Activated CD4-positive, alpha-beta T cell treated with anti-CD3 and anti-CD28 coated beads for 4 hours (primary cell): ENCODE measurements around the gene CCDC88C.
"Not testable (repeated sequence)": the region's sequence is repeated elsewhere in the genome, so short reads cannot be mapped to it uniquely, and the experiment has no call there.

Experiments used
- DNase-seq, 2 donors: peaks; one replicate each; pipeline ENCODE4 v3.0.0-alpha.2; 2020

Gene CCDC88C

DNA sequence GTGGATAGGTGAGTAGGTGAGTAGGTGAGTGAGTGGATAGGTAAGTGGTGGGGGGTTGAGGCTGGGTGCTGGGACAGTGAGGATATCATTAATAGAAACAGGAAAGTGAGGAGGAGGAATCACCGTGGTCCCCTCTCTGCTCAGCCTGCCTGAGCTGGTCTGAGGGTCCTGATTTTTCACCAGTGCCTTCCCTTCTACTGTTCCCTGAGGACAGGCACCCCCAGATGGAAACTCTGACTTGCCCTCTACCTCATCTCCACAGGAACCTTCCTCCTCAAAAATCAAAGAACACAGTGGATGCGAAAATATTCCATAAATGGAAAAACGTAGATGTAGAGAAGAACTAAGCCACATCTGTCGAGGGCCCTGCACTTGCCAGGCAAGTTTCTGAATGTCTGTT lies 175.0 kb downstream of the CCDC88C start:
- DNase-seq, result peak in 1 of 2 donors; percentile 20

DNA sequence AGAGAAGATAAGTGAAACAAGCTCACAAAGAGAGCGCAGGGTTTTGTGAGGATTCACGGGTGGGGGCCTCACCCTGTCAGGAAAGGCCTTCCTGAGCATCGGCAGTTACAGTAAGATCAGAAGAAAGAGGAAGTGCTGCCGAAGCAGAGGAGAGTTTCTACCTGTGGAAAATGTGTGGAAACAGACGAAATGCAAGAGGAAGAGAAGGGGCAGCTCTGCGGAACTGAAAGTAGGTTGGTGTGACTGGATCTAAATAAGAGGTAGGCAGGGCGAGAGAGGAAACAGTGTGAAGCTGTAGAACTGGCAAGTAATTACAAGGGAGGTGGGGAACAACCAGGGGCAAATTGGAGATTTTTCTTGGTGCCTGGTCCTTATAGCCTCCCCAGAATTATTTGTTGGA lies 175.8 kb downstream of the CCDC88C start:
- DNase-seq, result peak in 1 of 2 donors; percentile 58

DNA sequence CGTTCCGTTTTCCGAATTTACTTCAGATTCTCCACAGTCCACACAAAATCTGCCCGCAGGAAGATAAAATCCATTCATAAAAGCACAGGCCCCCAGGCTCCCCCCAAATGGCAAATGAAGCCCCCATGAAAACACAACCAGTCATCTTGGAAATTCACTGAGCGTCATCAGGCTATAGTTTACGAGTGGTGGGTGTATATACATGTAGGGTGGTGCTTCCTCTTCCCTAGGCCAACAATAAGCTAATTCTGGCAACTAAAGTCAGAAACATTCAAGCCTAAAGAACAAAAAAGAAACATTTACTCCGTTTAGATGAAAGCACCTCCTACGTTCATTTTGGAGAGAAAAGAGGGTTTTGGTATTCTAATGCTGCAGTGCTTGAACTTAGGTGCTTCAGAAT lies 179.0 kb downstream of the CCDC88C start:
- DNase-seq, result no peak

DNA sequence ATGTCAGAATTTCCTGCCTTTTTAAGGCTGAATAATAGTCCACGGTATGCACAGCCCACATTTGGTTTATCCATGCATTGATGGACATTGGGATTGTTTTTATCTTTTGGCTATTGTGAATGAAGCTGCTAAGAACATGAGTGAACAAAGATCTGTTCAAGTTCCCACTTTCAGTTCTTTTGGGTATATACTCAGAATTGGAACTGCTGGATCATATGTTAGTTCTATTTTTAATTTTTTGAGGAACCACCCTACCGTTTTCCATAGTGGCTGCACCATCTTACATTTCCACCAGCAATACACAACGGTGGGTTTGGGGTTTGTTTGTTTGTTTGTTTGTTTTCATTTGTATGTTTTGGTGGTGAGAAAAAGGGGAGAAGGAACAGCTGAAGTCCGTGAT lies 179.5 kb downstream of the CCDC88C start:
- no peak for DNase-seq

DNA sequence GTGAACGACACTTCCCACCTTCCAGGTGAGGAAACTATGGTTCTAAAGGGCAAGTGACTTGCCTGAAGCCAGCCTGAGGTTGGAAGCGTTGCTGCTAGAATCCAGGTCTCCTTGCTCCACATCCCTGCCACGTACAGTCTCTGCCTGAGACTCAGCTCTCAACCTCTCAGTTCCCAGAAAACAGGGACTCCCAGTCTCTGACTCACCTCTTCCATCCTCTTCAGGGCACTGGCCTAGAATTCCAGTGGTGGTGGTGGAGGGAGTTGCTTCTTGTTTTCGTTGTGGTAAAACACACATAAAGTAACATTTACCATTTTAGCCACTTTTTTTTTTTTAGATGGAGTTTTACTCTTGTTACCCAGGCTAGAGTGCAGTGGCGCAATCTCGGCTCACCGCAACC lies 180.4 kb downstream of the CCDC88C start:
- DNase-seq, result no peak

DNA sequence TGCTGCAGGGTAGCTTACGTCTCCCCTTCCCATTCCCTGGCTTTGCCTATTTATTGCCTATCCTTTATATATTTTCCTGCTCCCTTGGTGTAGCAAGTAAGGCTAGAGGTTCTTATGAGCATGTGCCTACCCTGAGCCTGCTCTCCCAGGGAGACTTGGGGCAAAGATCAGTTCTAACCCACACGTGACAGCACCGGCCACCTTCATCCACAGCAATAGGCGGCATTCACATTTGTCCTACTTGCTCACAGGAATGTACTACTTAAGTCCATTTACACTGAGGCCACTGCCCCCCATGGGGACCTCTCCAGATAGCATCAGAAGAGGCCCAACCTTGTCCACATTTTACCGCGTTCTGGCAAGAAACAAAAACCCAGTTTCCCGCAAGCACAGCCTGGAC lies 181.8 kb downstream of the CCDC88C start:
- DNase-seq, result no peak

DNA sequence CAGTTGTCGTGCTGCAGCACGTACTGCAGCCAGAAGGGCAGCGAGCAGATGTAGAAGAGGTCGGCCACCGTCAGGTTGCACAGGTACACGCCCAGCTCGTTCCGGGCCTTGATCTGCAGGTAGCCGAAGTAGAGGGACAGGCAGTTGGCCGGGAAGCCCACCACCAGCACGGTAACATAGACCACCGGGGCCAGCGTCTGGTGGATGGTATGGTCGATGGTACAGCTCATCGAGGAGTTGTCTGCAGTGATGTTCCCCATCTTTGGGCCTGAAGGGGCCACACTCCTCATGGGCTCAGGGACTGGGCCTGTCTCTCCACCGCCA lies 182.9 kb downstream of the CCDC88C start:
- DNase-seq, result no peak

DNA sequence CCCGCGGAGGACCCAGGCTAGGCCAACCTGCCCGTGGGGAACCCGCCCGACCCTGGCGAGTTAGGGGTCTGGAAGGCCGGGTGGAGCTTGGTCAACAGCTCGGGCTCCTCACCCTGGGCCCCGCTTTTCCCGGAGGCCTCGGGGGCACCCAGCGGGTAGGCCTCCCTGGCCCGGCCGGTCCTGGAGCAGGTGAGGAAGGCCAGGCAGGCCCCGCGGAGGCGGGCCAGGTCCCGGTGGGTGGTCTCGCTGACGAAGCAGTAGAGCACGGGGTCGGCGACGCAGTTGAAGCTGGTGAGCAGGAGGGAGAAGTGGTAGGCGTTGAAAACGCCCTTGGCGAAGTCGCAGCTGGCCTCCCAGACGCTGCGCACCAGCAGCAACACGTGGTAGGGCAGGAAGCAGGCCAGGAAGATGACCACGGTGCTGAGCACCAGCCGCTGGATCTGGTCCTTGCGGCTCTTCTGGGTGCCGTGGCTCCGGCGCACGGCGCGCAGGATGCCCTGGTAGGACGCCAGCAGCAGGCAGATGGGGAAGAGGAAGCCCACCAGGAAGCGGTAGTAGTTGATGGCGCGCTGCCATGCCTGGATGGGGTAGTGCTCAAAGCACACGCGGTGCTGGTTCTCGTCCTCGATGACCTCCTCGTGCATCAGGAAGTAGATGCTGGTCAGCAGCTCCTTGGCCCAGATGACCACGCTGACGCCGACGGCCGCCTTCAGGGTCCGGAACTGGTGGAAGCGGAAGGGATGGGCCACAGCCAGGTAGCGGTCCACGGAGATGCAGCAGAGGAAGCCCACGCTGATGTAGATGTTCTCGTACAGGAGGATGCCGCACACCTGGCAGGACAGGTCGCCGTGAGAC lies 183.5 kb downstream of the CCDC88C start:
- DNase-seq, result no peak

DNA sequence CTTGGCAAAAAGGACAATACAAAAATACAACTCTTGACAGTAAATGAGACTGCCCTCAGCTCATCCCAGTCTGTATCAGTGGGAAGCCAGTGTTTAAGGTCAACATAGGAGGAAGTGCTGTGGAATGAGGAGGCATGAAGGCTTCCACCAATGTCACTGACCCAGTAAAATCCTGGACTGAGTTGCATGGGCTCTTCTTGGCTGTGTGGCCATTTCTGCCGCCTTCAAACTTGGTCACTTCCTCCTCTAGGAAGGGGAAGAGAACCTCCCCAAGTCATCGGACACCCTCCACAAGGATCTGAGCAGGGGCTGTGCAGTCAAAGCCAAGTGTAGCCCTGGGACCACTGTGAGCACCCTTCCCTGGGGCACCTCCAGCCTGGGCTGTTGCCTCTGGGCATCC lies 185.0 kb downstream of the CCDC88C start:
- DNase-seq, result no peak

DNA sequence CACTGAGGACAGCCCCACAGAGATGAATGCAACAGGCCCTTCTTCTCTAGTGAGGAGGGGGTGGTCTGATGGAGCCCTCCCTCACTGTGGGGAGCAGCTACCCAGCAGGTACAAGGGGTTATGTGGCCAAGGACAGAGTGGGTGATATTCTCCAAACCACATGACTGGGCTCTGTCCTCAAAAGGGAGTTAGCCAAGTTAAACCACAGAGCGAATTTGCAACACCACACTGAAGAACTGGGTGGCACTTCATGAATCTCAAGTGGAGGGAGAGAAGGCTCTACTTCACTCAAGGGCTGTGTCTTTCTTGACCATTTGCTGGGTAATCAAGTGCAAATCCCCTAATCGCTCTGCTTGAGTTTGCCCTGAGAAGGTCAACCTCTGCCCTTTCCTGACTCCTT lies 185.6 kb downstream of the CCDC88C start:
- no peak for DNase-seq

DNA sequence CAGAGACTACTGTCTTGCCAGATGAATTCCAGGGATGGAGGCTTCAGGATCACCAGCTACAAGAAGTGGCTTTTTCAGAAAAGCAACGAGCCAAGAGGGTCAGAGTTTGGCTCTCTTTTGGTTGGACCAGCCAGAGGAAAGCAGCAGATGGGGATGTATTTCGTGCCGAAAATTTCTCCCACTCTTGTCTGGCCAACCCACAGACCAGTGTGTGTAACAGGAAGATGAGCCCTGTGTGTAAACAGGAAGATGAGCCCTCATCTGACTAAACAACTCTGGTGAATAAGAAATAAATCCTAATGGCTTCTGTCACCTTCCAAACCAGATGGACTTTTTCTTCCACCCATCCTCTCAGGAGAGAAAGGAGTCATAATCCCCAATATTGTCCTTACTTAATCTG lies 186.2 kb downstream of the CCDC88C start:
- no peak for DNase-seq

DNA sequence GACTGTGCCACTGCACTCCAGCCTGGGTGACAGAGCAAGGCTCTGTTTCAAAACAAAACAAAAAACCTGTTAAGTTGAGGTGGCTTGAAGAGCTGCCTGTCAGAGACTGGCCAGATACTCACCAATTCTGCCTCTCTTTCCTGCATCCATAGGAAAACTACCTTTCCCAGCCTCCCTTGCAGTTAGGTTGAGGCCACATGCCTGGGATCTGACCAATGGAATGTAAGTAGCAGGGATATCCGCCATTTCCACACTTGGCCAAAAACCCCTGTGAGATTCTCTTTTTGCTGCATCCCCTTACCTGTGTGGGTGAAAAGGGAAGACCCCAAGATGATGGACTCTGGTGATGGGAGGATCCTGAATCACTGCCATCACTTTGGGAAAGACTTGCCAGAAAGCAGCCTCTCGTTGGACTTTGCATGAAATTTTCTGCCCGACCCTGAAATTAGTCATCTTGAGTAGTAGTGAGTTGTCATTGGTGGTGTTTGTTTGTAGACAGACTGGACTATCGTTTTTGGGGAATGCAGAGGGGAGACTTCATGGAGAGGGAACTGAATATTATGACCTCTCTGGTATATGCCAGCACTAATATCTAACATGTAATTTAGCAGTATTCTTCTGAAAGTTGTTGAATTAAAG lies 187.1 kb downstream of the CCDC88C start:
- no peak for DNase-seq

DNA sequence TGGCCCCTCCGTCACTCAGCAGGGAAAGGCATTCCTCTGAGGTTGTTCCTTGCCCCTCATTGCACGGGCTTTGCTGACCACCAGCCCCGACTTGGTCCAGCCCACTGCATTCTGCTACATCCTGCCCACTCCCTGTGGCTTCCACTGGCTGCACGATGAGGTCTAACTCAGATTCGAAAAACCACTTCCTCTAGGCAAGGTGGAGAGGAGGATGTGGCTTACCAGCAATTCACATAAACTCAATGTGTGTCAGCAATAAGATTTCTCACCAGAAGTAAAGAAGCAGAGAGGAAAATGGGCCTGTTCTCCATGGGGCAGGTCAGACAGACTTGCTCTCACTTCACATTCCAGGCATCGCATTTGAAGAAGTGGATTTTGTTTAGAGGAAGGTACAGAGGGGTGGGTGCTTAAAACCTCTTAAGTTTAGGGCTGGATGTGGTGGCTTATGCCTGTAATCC lies 187.8 kb downstream of the CCDC88C start:
- DNase-seq, result peak; percentile 59 to 60

DNA sequence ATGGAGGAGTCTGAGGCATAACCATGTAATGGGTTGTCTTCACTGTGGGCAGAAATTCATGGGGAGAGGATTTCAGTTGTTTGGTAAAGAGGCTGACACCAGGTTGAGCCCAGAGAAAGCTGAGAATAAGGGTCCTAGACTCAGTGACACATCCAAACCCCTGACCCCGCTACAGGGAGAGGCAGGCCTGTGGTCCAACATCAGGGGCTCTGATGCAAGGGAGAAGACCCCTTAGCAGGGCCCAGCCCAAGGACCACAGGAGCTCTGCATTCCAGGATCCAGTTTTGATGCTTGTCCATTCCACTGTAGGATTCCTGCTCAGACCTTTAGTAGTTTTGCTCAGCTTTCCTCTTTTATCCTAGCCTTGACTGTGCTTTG lies 188.6 kb downstream of the CCDC88C start:
- DNase-seq, result no peak

DNA sequence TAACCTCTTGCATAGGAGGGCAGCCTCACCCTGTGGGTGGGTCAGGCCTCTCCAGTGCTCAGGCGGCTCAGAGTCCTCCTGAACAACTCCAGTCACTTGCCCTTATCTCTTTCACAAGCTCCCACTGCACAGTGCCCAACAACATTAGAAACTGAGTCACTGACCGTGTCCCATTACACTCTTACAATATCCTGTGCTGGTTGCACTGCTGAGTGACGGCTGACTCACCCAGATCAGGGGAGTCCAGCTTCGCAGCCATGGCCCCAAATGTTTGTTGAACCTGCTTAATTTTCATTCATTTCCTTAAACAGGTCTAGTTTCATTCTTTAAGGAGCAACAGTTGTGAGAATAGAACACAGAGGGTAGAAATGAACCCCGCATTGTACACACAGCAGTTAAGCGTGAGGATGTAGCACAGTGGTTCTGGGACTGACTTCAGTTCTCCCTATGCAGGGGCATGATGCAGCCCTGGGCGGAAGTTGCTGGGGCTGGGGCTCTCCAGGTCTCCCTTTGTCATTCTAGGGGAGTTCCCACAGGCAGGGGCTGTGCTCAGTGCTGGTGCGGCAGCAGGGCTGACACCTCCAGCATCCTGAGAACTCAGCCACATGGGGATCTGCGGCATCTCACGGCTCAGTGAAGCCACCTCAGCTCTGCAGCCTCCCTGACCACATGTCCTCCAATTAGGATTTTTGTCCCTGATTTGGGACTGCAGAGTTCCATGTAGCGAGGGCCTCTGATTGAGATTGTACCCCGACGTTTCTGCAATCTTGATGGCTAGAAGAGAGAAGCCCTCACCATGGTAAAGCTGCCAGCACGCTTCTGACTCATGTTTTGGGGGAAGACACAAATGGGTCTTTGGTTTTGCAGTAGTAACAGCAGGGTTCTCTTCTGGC lies 189.3 kb downstream of the CCDC88C start:
- DNase-seq, result peak; percentile 79 to 85

DNA sequence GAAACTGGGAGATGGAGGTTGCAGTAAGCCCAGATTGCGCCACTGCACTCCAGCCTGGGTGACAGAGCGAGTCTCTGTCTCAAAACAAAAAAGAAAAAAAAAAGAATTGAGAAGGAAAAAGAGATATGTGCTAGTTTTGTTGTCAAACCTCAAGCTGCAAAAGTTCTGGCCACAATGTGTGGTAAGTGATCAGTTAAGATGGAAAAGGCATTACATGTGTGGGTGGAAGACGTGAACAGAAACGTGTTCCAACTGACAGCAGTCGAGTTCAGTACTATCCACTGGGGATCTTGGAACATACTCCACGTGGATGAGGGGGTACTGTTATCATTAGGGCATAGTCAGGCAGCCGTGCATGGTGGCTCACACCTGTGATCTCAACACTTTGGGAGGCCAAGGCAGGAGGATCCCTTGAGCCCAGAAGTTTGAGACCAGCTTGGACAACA lies 190.4 kb downstream of the CCDC88C start:
- DNase-seq, result peak in 1 of 2 donors; percentile 22

DNA sequence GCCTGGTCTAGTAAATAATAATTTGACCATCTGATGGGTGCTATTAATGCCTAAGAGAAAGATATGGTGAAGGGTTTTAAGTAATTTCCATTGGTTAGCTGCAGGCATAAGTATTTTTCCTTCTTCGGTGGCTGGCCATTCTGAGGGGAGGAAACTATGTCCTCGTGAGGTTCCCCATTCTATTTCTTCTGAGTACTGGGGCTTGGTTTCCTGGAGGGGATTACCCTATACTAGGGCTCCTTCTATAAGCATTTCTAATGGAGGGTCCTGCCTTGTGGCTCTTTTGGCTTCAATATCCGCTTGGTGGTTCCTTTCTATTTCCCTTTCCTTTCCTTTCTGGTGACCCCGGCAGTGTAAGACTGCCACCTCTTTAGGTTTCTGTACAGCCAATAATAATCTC lies 191.3 kb downstream of the CCDC88C start:
- DNase-seq, result not testable (repeated sequence)

DNA sequence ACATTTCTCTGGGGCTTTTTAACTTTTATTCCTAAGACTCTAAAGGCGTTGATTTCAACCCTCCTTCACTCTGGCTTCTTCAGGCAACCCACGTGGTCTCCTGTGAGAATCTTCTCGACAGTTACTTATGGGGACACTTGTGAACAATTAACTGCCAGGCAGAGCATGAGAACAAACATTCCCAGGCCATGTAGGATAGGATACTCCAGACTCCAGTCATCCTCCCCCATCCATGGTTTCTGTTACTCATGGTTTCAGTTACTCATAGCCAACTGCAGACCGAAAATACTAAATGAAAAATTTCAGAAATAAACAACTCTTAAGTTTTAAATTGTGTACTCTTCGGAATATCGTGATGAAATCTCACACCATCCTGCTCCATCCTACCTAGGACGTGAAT lies 192.6 kb downstream of the CCDC88C start:
- no peak for DNase-seq

DNA sequence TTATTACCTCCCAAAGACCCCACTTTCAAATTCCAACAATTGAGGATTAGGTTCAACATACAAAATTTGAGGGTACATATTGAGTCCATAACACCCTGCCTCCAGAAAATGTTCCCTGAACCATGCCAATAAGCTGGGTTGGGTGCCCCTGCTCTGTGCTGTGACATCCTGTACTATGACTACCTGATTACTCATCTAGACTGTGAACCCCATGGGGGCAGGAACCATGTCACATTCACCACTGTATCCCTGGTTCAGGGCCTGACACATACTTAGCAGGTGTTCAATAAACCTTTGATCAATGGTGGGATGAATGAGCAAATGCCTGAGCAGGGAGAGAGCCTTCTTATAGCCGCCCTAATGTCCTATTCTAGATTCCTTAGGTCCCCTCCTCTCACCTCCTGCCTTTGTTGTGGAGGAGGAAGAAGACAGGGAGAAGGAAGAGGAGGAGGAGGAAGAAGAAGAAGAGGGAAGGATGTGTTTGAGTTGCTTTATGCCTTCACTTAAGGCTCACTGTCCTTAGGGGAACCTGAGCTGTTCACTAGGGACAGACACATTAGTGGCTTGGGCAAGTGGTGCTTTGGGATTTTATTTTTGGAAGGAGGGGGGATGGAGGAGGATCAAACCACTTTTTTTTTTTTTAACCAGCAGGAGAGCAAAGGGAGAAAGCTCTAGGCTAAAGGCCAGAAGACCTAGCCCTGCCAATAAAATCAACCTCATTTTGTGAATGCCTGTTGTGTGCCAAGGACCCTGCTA lies 194.4 kb downstream of the CCDC88C start:
- peak; percentile 45 to 59 for DNase-seq
